Stimulated activated CD4-positive, alpha-beta T cell treated with anti-CD3 and anti-CD28 coated beads, Interleukin-2, amount 100 ng/mL, for 4 hours (primary cell): ENCODE results near the gene IL6.
"Not testable (repeated sequence)": the region's sequence is repeated elsewhere in the genome, so short reads cannot be mapped to it uniquely, and the experiment has no call there.

ENCODE experiments used
- DNase-seq: peaks from one replicate; pipeline ENCODE4 v3.0.0-alpha.2; 2020; ENCODE audit warnings: low read depth

Gene IL6

GRCh38 chr7:22727714-22728035, 675 bp downstream of the IL6 start:
- no peak for DNase-seq

GRCh38 chr7:22728401-22729029, 1.5 kb downstream of the IL6 start:
- no peak for DNase-seq

- no peak for DNase-seq
These were observed 2.3 kb downstream of the IL6 start for GRCh38 chr7:22729180-22729825.

- DNase-seq, result no peak
These were observed 3.2 kb downstream of the IL6 start for GRCh38 chr7:22730066-22730710.

- no peak for DNase-seq
These were observed 4.1 kb downstream of the IL6 start for GRCh38 chr7:22730921-22731654.

- no peak for DNase-seq
These were observed 4.8 kb downstream of the IL6 start for GRCh38 chr7:22731766-22732165.

GRCh38 chr7:22732556-22733126, 5.6 kb downstream of the IL6 start:
- DNase-seq, result no peak

GRCh38 chr7:22733761-22734160, 6.8 kb downstream of the IL6 start:
- DNase-seq, result no peak

- no peak for DNase-seq
These were observed 16.0 kb downstream of the IL6 start for GRCh38 chr7:22743014-22743413.

- no peak for DNase-seq
These were observed 24.3 kb downstream of the IL6 start for GRCh38 chr7:22751341-22751740.

- DNase-seq, result no peak
These were observed 30.5 kb downstream of the IL6 start for GRCh38 chr7:22757338-22757994.

GRCh38 chr7:22758576-22758975, 31.6 kb downstream of the IL6 start:
- no peak for DNase-seq

- no peak for DNase-seq
These were observed 32.7 kb downstream of the IL6 start for GRCh38 chr7:22759721-22760120.

- no peak for DNase-seq
These were observed 35.9 kb downstream of the IL6 start for GRCh38 chr7:22762866-22763265.

GRCh38 chr7:22765609-22766008, 38.6 kb downstream of the IL6 start:
- DNase-seq, result no peak

- DNase-seq, result no peak
These were observed 44.3 kb downstream of the IL6 start for GRCh38 chr7:22771194-22771871.

GRCh38 chr7:22771872-22772228, 44.9 kb downstream of the IL6 start:
- no peak for DNase-seq

GRCh38 chr7:22772885-22773284, 45.9 kb downstream of the IL6 start:
- no peak for DNase-seq

GRCh38 chr7:22776964-22777363, 50.0 kb downstream of the IL6 start:
- no peak for DNase-seq

GRCh38 chr7:22779730-22780323, 52.8 kb downstream of the IL6 start:
- not testable (repeated sequence) for DNase-seq

GRCh38 chr7:22781230-22781711, 54.3 kb downstream of the IL6 start:
- DNase-seq, result no peak
